K562 (cell line): ENCODE data around the gene TBRG1.
A peak's percentile ranks its signal among the peaks of the same experiment; 100 is the strongest.

ENCODE experiments used
- BCOR ChIP-seq: fragments of 450-650 bp; IDR thresholded peaks from 2 replicates; pipeline ENCODE4 v1.6.1; 2016
- FOXM1 ChIP-seq, 2 experiments: fragments of 450-650 bp in 1 of 2; sonication (generic) in 1 of 2; formaldehyde crosslinking in 1 of 2; IDR thresholded peaks; 2 replicates each; pipeline versions ENCODE4 v1.6.1 to v1.9.0; 2017 to 2022; ENCODE audit warnings: low read depth in 2 of 2, mild to moderate bottlenecking in 2 of 2, missing genetic modification reagents in 1 of 2, moderate library complexity in 1 of 2
- HDAC6 ChIP-seq: IDR thresholded peaks from 2 replicates; pipeline ENCODE4 v1.6.1; 2012; ENCODE audit warnings: low read depth, mild to moderate bottlenecking, control low read depth, inconsistent platforms, low read length, moderate library complexity
- L3MBTL2 ChIP-seq: fragments of 450-650 bp; IDR thresholded peaks from 2 replicates; pipeline ENCODE4 v1.6.1; 2016; ENCODE audit warnings: mild to moderate bottlenecking, moderate library complexity
- SIN3A ChIP-seq, 2 experiments: fragments of 150-350 bp in 1 of 2; IDR thresholded peaks; 2 replicates each; pipeline ENCODE4 v1.6.1; 2011 to 2016; ENCODE audit warnings: borderline replicate concordance in 2 of 2, low read depth in 2 of 2, low read length in 2 of 2, mild to moderate bottlenecking in 2 of 2, moderate library complexity in 2 of 2; ENCODE audit not compliant: control insufficient read depth in 1 of 2
- SMARCC2 ChIP-seq: fragments of 450-650 bp; IDR thresholded peaks from 2 replicates; pipeline ENCODE4 v1.6.1; 2017; ENCODE audit warnings: antibody characterized with exemption, moderate library complexity, mild to moderate bottlenecking, low read depth
- U2AF1 ChIP-seq: fragments of 200-400 bp; formaldehyde crosslinking; optimal IDR thresholded peaks from 2 replicates; pipeline ENCODE3; 2017; ENCODE audit warnings: mild to moderate bottlenecking, low read depth, low read length, moderate library complexity
- ZNF24 ChIP-seq: fragments of 450-650 bp; IDR thresholded peaks from 2 replicates; pipeline ENCODE4 v1.6.1; 2016
- TF ChIP-seq, protein P1 (sequence below), 3 experiments: IDR thresholded peaks in 2 of 3; conservative IDR thresholded peaks in 1 of 3; 2 replicates each; pipeline ENCODE4 v1.5.1; 2011 to 2012; ENCODE audit warnings: low read length in 3 of 3, mild to moderate bottlenecking in 3 of 3, control low read depth in 2 of 3, improper control_type of control experiment in 1 of 3, inconsistent platforms in 1 of 3, low read depth in 1 of 3, mixed read lengths in 1 of 3, moderate library complexity in 1 of 3; ENCODE audit not compliant: insufficient read depth in 2 of 3

DNA sequence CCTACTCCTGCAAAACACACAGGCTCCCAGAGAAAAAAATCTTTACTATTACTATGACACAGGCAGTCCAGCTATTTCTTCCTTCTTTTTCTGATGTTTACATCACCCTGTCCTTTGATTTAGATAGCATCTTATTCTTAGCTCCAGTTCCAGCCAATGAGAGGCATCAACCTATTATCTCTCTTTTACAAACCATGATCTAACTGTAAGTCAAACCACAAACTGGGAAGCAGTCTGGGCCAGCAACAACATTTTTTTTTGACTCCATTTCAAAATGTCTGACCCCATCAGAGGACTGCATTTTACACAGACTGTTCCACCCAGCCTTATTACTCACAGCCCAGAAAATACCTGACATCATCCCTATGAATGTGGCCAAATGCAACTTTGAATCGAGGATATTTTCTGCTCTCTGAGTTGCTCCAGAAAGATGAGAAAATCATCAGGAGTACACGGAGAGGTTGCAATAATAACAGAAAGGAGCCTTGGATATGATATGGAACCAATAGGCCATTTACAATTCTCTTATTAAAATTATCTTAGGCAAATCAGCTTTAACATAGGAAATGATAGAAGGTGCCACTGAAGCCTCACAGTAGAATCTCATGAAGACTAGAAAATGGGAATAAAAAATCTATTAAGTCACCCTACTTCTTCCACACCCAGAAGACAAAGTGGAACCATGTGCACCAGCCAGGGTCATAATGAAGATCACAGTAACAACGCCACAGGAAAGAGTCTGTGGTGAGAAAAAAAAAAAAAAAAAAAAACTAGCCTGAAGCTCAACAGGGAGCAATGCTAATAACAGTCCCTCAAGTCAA, 21.2 kb downstream of the TBRG1 start:
- TF ChIP-seq BCOR, result no peak
- TF ChIP-seq, protein P1, sequence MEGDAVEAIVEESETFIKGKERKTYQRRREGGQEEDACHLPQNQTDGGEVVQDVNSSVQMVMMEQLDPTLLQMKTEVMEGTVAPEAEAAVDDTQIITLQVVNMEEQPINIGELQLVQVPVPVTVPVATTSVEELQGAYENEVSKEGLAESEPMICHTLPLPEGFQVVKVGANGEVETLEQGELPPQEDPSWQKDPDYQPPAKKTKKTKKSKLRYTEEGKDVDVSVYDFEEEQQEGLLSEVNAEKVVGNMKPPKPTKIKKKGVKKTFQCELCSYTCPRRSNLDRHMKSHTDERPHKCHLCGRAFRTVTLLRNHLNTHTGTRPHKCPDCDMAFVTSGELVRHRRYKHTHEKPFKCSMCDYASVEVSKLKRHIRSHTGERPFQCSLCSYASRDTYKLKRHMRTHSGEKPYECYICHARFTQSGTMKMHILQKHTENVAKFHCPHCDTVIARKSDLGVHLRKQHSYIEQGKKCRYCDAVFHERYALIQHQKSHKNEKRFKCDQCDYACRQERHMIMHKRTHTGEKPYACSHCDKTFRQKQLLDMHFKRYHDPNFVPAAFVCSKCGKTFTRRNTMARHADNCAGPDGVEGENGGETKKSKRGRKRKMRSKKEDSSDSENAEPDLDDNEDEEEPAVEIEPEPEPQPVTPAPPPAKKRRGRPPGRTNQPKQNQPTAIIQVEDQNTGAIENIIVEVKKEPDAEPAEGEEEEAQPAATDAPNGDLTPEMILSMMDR (IDR thresholded peaks at IDR 0.05 in 2 of 3, conservative IDR thresholded peaks at IDR 0.05 in 1 of 3; ENCODE audit: insufficient read depth in 2 of 3, low read depth in 1 of 3, low read length in 3 of 3), result no peak
- peak; percentile 76; the same call in 1 of the 2 replicates for TF ChIP-seq FOXM1 (IDR thresholded peaks at IDR 0.05; ENCODE audit: low read depth)
- TF ChIP-seq FOXM1 (CRISPR knock-in tag; IDR thresholded peaks at IDR 0.05; ENCODE audit: low read depth), result no peak
- no peak for TF ChIP-seq ZNF24
- TF ChIP-seq SMARCC2, result no peak; the same call in 1 of the 2 replicates
- TF ChIP-seq U2AF1, result no peak
- no peak; the same call in 1 of the 2 replicates for TF ChIP-seq L3MBTL2
- TF ChIP-seq SIN3A (IDR thresholded peaks at IDR 0.05; ENCODE audit: borderline replicate concordance in 2 of 2, control insufficient read depth in 1 of 2, low read depth in 2 of 2, low read length in 2 of 2), result no peak
- no peak for TF ChIP-seq HDAC6
